GM13976 (cell line): ENCODE data around the gene ASTN2.

Experiments
- DNase-seq: peaks from one replicate; pipeline ENCODE4 v3.0.0; 2012; ENCODE audit warnings: low spot score
- in situ Hi-C: fragments of 300-500 bp; cut with MboI; formaldehyde crosslinking; loops from one replicate; pipeline ENCODE4 v1.12.0; 2022; ENCODE audit warnings: low sequenced_read_pairs, mixed read lengths, inconsistent platforms; ENCODE audit not compliant: unreplicated experiment
- TF ChIP-seq, protein P1 (sequence below): IDR thresholded peaks from 2 replicates; pipeline ENCODE4 v1.5.1; 2012; ENCODE audit warnings: borderline replicate concordance, mild to moderate bottlenecking; ENCODE audit not compliant: insufficient read depth; ENCODE audit errors: extremely low read depth, missing control alignments, control extremely low read depth

The ASTN2 gene

DNA sequence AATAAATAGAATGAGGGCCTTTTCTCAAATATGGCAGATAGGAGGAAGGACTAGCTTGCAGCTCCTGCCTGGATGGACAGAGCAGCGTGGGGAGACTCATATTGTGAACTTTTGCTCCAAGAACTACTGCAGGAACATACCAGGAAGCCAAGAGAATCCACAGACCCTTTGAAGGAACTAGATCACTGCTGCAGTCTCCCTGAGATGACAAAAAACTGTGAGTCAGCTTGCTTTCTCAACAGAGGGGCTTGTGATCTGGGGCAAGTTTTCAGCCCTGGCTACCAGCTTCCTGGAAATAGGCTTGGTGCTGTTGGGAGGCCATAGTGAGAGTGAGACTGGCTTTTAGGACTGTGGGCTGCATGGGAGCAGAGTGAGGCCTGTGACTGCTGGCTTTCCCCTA lies 898.4 kb downstream of the ASTN2 start:
- in situ Hi-C loops: no loop called here
- TF ChIP-seq, protein P1, sequence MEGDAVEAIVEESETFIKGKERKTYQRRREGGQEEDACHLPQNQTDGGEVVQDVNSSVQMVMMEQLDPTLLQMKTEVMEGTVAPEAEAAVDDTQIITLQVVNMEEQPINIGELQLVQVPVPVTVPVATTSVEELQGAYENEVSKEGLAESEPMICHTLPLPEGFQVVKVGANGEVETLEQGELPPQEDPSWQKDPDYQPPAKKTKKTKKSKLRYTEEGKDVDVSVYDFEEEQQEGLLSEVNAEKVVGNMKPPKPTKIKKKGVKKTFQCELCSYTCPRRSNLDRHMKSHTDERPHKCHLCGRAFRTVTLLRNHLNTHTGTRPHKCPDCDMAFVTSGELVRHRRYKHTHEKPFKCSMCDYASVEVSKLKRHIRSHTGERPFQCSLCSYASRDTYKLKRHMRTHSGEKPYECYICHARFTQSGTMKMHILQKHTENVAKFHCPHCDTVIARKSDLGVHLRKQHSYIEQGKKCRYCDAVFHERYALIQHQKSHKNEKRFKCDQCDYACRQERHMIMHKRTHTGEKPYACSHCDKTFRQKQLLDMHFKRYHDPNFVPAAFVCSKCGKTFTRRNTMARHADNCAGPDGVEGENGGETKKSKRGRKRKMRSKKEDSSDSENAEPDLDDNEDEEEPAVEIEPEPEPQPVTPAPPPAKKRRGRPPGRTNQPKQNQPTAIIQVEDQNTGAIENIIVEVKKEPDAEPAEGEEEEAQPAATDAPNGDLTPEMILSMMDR: no peak
- DNase-seq: no peak

DNA sequence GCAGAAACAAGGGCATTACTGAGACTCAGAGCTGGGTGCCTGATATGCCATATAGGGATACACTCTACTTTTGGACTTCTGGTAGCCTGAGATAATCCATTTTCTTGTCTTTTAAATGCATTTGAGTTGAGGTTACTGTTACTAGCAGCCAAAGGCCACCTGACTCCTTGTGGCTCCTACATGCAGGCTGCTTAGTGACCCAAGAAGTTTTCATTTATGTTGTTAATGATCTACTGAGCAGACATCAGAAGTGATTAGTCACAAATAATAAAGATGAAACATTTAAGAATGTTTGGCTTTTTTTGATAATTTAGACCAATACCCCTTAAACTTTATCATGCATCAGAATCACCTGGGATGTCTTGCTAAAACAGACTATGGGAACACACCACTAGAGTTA lies 899.3 kb downstream of the ASTN2 start:
- in situ Hi-C loops: no loop called here
- DNase-seq: no peak
- TF ChIP-seq, protein P1: no peak

GRCh38 chr9:116506685-116507084 lies 908.2 kb downstream of the ASTN2 start:
- no peak for DNase-seq
- in situ Hi-C loops: no loop called here
- TF ChIP-seq, protein P1: no peak

DNA sequence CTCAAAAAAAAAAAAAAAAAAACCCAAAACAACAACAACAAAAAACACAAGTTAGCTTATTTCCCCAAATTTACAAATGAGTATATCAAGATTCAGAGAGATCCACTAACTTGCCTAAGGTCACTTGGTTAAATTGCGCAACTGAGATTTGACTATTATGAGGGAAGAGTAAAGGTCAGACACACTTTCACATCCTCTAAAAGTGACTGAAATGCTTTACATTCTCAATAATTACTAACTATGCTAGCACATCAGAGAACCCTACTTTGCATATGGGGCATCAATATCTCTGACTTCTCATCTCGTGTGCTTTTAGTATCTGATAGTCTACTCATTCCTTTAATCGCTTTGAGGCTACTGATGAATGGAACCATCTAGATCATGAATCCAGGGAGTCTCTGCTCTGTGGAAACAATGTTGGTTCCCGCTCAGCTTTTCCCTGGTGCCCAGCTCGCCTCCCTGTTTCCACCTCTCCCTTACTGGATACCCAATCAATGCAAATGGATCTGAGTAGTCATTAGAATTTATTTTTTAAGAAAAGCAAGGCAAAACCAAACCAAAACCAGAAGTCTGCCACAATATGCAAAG lies 909.9 kb downstream of the ASTN2 start:
- DNase-seq: no peak
- in situ Hi-C loops: no loop called here
- TF ChIP-seq, protein P1: no peak

DNA sequence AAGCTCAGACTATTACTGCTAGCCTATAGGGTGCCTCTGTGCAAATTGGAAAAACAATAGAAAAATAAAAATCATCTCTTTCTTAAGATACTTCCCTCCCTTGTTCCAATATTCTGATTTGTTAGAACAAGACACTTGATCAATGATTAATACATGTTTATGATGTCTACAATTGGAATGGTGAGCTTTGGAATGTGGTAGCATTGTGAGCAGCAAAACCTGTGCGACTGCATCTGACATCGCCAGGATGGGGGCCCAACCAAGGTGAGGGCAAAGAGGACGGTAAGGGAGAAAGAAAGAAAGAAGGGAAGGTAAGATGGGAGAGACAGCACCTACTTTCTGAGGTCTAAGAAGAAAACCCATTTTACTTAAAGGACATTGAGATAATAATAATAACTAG lies 910.8 kb downstream of the ASTN2 start:
- in situ Hi-C loops: no loop called here
- DNase-seq: no peak

GRCh38 chr9:116502746-116503145 lies 912.1 kb downstream of the ASTN2 start:
- TF ChIP-seq, protein P1: no peak
- no peak for DNase-seq
- in situ Hi-C loops: no loop called here

More for the DNA sequence above, 910.8 kb downstream of the ASTN2 start:
- TF ChIP-seq, protein P1: no peak

GRCh38 chr9:116501871-116502270 lies 913.0 kb downstream of the ASTN2 start:
- DNase-seq: no peak
- in situ Hi-C loops: no loop called here
- TF ChIP-seq, protein P1: no peak
